Activated CD4-positive, alpha-beta T cell treated with anti-CD3 and anti-CD28 coated beads for 48 hours (primary cell): ENCODE data around the gene PPP4R4.
"Not testable (repeated sequence)": the region's sequence is repeated elsewhere in the genome, so short reads cannot be mapped to it uniquely, and the experiment has no call there.

Source experiments
- DNase-seq: peaks from one replicate; pipeline ENCODE4 v3.0.0-alpha.2; 2020

The PPP4R4 gene

DNA sequence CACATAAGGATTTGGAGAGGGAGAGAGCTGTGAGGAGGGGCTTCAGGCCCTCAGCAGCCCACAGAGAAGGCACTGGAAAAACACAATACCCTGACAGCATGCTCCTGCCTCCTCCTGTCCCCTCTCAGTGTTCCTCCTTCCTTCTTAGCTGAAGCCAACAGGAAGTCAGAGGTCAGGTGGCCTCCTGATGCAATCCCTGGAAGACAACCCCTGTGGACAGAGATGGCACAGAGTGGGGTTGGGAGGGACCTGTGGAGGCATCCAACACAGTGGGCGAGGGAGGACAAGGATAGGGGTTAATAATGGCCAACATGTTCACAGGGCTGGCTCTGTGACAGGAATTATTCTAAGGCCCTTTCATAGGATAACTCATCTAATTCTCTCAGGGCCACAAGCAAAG is 29.4 kb upstream of the PPP4R4 start:
- DNase-seq = no peak

DNA sequence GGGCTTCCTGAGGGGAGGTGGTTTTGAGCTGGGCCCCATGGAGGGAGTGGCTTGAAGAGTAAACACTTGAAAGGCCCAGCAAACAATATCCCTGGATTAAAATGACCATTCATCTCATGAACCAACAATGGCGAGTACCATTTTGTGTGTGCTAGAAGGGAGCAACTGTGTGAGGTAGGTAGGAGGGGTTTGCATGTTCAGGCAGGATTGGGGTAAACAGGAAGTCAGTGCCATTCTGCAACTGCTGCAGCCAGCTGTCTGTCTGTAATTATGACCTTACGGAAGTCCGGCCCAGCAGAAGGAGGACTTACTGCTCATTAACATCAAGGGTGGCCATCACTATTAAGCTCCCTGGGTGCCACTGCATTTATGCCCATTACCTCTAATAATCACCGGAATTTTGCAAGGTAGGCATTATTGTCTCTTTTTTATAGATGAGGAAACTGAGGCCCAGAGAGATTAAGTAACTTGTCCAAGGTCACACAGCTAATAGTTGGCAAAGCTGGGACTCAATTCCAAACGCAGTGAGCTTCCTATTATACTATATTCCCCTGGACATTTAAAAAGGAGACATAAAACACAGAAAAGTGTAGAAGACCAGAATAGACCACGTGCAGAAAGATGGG is 28.1 kb upstream of the PPP4R4 start:
- DNase-seq = no peak

- DNase-seq = no peak
Observed at GRCh38 chr14:94152676-94153075, 21.4 kb upstream of the PPP4R4 start.

DNA sequence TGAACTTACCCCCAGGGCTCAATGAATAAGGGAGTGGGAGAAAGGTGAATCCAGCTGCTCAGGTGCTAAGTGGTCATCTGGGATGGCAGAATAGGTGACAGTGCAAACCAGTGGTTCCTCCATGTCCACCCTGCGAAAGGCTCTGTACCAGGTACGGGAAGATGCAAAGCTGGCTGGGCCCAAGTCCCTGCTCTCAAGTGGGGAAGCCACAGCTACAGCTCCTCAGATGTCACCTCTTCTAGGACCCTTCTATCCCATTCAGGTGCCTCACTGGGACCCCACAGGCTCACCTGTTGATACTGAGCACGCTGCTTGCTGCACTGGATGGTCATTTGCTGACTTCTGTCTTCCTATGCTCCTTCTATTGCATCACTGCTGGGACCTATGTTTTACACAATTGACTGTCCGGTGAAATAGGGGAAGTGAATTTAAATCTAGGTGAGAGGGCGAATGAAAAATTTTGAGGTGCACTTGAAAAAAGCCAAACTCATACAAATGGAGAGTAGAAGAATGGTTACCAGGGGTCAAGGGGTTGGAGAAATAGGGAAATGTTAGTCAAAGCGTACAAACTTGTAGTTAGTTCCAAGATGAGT is 20.3 kb upstream of the PPP4R4 start:
- no peak for DNase-seq

DNA sequence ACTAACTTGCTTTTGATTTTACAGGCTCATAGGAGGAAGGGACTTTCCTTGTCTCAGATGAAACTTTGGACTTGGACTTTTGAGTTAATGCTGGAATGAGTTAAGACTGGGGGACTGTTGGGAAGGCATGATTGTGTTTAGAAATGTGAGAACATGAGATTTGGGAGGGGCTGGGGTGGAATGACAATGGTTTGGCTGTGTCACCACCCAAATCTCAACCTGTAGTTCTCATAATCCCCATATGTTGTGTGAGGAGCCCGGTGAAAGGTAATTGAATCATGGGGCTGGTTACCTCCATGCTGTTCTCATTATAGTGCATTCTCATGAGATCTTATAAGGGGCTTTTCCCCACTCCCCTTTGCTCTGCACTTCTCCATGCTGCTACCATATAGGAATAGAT is 18.0 kb upstream of the PPP4R4 start:
- not testable (repeated sequence) for DNase-seq

- no peak for DNase-seq
Observed at GRCh38 chr14:94157197-94157596, 16.9 kb upstream of the PPP4R4 start.

DNA sequence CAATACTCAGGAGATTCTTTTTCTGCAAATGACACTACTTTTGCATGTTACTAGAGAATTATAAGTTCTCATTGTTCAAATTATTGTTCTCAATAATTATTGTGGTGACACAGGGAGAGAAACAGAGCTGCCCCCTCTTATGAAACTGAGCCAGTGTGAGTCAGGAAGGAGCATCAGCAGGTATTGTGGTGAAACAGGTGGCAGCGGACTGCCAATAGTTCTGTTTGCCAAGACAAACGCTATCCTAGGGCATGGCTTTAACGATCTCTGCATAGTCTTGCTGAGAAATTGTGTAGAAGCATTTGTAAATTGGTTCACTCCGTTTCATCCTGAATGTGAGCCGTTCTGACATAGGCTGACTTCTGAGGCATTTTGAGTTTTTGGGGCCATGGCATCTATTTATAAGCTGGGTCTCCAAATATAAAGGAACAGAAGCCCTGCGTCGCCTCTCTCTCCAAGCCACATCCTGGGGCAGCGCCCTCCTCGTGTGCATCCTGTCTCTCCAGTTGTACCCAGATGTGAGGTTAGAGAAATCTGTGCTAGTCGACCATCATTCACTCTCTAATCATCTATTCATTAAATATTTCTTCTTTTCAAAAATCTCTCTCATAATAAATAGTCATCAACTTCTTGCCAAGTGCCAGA is 15.8 kb upstream of the PPP4R4 start:
- peak; percentile 41 for DNase-seq

DNA sequence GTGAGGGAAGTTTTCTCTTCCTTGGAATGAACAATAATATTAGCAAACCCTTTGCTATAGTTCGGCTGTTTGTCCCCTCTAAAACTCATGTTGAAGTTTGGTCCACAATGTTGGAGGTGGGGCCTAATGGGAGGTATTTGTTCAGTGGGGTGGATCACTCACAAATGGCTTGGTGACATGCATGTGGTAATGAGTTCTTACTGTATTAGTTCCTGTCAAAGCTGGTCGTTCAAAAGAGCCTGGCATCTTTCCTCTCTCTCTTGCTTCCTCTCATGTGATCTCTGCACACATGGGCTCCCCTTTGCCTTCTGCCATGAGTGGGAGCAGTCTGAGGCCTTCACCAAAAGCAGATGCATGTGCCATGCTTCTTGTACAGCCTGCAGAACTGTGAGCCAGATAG is 13.1 kb upstream of the PPP4R4 start:
- no peak for DNase-seq

DNA sequence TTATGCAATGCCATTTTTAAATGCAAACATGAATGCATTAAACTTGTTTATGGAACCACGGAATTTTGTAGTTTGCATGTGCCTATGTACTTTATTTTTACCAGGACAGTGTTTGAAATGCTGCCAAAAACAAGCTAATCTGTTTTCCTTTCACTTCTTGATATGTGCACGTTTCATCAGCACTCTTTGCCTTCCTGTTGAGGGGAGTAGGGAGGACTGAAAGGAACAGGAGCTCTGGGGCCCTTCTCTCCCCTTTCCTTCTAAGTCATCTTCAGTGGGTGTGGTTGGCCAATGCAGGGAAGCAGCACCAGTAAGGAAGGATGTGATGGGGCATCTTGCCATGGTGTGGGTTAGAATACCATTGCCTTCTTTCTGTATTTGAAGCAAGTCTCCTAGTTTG is 12.1 kb upstream of the PPP4R4 start:
- no peak for DNase-seq

DNA sequence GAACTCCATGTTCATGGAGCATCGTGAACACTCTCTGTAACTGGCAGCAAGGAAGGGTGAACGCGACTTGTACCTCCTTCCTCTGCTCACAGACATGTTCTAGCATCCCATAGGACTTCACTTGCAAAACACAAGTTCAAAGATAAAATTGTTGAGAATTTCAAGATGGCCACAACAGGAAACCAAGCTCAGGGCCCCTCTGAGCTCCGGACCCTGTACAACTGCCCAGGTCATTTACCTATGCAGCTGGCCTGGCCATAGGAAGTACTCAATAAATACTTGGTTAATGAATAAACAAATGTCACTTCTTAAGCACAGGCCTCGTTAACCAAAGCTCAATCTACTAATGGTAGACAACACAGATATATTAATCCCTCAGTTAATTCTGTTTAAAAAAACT is 11.7 kb upstream of the PPP4R4 start:
- DNase-seq = no peak

DNA sequence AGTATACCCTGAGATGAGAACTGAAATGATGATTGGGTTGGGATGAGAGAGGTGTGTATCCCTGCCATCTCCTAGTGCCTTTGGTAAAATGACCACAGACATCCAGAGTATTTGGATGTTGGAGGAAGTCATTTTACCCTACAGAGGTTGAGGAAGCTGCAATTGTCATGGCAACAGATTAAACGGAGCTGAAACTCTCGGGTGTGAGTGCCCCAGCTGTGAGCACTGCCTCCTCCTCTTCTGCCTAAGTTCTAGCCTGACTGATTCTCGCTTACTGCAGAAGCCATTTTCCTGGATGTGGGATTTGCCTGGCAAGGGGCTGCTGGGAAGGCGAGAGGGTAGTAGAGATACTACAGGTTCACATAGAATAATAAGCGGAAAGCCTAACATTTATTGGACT is 10.3 kb upstream of the PPP4R4 start:
- DNase-seq = no peak

DNA sequence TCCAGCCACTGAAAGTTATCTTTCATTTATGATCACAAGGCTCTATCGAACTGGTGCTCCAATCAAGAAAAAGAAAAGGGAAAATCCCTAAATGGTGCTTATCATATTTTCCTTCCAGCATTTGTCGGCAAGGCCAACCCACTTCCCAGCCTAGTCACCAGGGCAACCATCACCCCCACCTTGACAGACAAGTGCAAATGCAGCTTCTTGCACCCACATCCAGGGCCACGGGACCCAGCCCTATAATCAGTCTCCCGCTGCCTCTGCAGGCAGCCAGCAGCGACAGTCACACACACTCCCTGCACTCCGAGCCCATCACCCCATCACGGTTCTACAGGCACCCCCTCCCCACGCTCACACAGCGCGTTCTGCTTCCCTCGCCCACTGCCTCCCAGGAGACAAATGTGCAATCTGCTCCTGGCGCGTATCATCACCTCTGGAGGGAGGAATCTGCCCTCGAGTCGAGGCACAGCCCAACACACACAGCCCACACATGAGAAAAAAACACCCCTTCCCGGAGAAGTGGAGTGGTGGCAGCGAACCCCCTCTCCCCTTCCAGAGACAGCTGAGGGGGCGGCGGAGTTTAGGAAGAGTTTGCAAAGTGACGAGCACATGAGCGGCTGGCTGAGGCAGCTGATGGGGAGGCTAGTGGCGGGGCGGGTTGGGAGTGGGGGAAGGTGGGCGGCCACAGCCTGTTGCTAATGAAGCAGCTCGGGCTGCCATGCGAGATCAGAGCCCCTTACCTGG is 9.3 kb upstream of the PPP4R4 start:
- peak; percentile 70 for DNase-seq

GRCh38 chr14:94165744-94166143 is 8.4 kb upstream of the PPP4R4 start:
- DNase-seq = no peak

DNA sequence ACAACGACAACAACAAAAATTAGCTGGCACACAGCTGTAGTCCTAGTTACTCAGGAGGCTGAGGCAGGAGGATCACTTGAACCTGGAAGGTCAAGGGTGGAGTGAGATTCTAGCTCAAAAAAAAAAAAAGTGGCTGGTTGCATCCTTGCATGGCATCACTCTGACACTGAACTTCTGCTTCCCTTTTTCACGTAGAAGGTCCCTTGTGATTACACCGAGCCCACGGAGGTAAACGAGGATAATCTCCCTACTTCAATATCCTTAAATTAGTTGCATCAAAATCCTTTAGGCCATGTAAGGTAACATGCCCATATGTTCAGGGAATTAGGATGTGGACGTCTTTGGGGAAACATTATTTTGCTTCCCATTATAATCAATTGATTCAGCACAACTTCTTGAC is 4.0 kb upstream of the PPP4R4 start:
- no peak for DNase-seq

GRCh38 chr14:94171208-94171607 is 2.9 kb upstream of the PPP4R4 start:
- no peak for DNase-seq

DNA sequence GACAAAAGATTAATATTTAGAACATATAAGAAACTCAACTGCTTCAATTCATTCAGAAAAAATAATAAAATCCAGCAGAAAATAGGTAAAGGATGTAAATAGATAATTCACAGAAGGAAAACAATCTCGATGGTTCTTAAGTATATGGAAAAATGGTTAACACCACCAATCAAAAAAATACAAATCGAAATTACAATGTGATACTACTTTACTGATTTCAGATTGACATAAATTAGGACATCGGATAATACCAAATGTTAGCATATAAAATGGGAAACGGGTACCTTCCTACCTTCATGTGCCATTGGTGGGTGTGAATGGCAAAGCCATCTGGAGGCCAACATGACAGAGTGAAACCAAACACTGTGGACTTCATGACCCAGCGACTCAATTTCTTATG is 1.6 kb upstream of the PPP4R4 start:
- no peak for DNase-seq

DNA sequence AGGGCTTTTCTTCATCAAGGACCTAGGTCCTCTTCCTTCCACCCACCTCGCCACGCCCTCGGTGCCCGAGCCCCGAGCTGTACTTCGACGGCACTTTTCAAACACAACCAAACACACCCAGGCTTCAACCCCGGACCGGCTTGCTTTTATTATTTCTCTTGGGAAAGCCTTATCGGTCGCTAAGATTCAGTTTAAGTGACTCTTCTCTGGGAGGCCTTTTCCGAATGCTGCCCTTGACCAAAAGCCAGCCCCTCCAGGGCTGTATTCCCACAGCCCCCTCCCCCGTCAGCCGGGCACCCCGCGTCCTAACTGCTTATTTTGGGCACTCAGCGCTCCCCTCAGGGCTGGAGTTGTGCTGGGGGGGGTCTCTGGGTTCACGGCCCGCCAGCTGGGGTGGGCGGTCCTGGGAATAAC is 644 bp upstream of the PPP4R4 start:
- DNase-seq = peak; percentile 29

GRCh38 chr14:94174604-94175010 is 485 bp downstream of the PPP4R4 start:
- DNase-seq = no peak

- peak; percentile 26 for DNase-seq
Observed at GRCh38 chr14:94175011-94175745, 1.1 kb downstream of the PPP4R4 start.

GRCh38 chr14:94175747-94176146 is 1.6 kb downstream of the PPP4R4 start:
- no peak for DNase-seq

DNA sequence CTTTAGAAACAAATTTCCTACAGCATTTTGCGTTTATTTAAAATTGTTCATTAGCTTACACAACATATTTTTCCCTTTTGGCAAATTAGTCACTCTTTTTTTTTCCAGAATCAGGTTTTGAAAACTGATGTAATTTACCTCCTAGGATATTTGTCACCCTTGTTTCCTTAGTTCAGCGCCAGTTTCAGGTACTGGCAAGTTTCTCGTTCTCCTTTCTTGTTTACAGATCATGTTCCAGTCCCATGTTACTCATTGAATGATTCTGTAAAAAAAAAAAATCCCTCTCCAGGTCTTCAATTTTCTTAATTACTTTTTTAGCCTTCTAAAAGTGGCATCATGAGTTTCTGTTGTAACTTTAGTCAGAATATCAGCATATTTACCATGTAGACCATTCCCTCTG is 2.7 kb downstream of the PPP4R4 start:
- no peak for DNase-seq

GRCh38 chr14:94177806-94178205 is 3.7 kb downstream of the PPP4R4 start:
- DNase-seq = no peak

GRCh38 chr14:94179244-94179643 is 5.1 kb downstream of the PPP4R4 start:
- DNase-seq = no peak
